ENCODE measurements around the gene HIVEP2. TPM values are rescaled to one million over a fixed set of nuclear protein-coding genes. Genes with fewer than 3 reads are reported as not detected.

Gene HIVEP2
- total and polyA plus RNA-seq, 2 donors (not counting 3 experiments of a cell fraction or from before 2014, with no cell fraction given) = 1.3 to 4.7 TPM

- Histone ChIP-seq H3K9me1 (replicated peaks; ENCODE audit: control insufficient read depth, extremely low read depth, insufficient read depth, low read length) (no peaks in the 10 kb centered on the region), H3K9me3 (replicated peaks; ENCODE audit: control insufficient read depth, insufficient read depth, low read length) (no peaks in the 10 kb centered on the region), H3K4me1 (ENCODE audit: control insufficient read depth, extremely low read depth, insufficient read depth, low read length) (no peaks in the 10 kb centered on the region), H2AFZ (ENCODE audit: low read depth, low read length) (no peak overlapping the region), H3K9ac (replicated peaks; ENCODE audit: extremely low read depth, insufficient read depth, low read length) (no peak overlapping the region), H3K4me3 (replicated peaks in 1 of 3; ENCODE audit: insufficient read depth in 1 of 3, low read depth in 1 of 3, low read length in 3 of 3) (no peak overlapping the region), H3K36me3 (ENCODE audit: control insufficient read depth in 2 of 2, extremely low read depth in 1 of 2, insufficient read depth in 2 of 2, low read length in 2 of 2) (no peaks in the 10 kb centered on the region), H3K4me2 (ENCODE audit: insufficient read depth, low read length) (no peak overlapping the region), H4K20me1 (replicated peaks; ENCODE audit: control insufficient read depth, extremely low read depth, insufficient read depth, low read length) (no peaks in the 10 kb centered on the region), H3K27me3 (ENCODE audit: control insufficient read depth in 2 of 2, insufficient read depth in 2 of 2, low read length in 2 of 2) (no peaks in the 10 kb centered on the region), H3K79me2 (ENCODE audit: control insufficient read depth, insufficient read depth, low read length) (no peaks in the 10 kb centered on the region), H3K27ac (ENCODE audit: insufficient read depth, low read depth, low read length) (no peak overlapping the region)
- ChIA-PET POLR2A (no interaction called here), CTCF (no interaction called here)
- intact Hi-C loops (cut with micrococcal nuclease) (no loop called here), dilution Hi-C loops (cut with MboI; ENCODE audit: extremely low pct_ligation_motif_present, low sequenced_read_pairs) (no loop called here)
- FAIRE-seq (no peak), DNase-seq (ENCODE audit: low read depth, low spot score) (no peak)
- BruUV-seq (replicated peaks) = no TSS peak
- no peak for TF ChIP-seq JUN (IDR thresholded peaks at IDR 0.05; ENCODE audit: borderline replicate concordance, insufficient read depth, insufficient read length, low read depth)
These were observed 23.6 kb upstream of the HIVEP2 start for GRCh38 chr6:142968601-142969000.

- Histone ChIP-seq H3K9ac (replicated peaks; ENCODE audit: extremely low read depth, insufficient read depth, low read length) (no peak overlapping the region), H3K79me2 (ENCODE audit: control insufficient read depth, insufficient read depth, low read length) (no peaks in the 10 kb centered on the region), H3K9me3 (replicated peaks; ENCODE audit: control insufficient read depth, insufficient read depth, low read length) (no peaks in the 10 kb centered on the region), H3K27me3 (ENCODE audit: control insufficient read depth in 2 of 2, insufficient read depth in 2 of 2, low read length in 2 of 2) (no peaks in the 10 kb centered on the region), H3K9me1 (replicated peaks; ENCODE audit: control insufficient read depth, extremely low read depth, insufficient read depth, low read length) (no peaks in the 10 kb centered on the region), H3K4me3 (replicated peaks in 1 of 3; ENCODE audit: insufficient read depth in 1 of 3, low read depth in 1 of 3, low read length in 3 of 3) (no peak overlapping the region), H3K4me2 (ENCODE audit: insufficient read depth, low read length) (no peak overlapping the region), H4K20me1 (replicated peaks; ENCODE audit: control insufficient read depth, extremely low read depth, insufficient read depth, low read length) (no peaks in the 10 kb centered on the region), H2AFZ (ENCODE audit: low read depth, low read length) (no peak overlapping the region), H3K36me3 (ENCODE audit: control insufficient read depth in 2 of 2, extremely low read depth in 1 of 2, insufficient read depth in 2 of 2, low read length in 2 of 2) (no peaks in the 10 kb centered on the region), H3K4me1 (ENCODE audit: control insufficient read depth, extremely low read depth, insufficient read depth, low read length) (no peaks in the 10 kb centered on the region), H3K27ac (ENCODE audit: insufficient read depth, low read depth, low read length) (no peak overlapping the region)
- CTCF ChIA-PET = interaction anchor here (1.5 kb wide), 1 partner anchor 10 kb away, joined by 4 read pairs; no protein-coding TSS in a partner anchor
- DNase-seq (ENCODE audit: low read depth, low spot score) (no peak), FAIRE-seq (no peak)
- intact Hi-C loops (cut with micrococcal nuclease) (no loop called here), dilution Hi-C loops (cut with MboI; ENCODE audit: extremely low pct_ligation_motif_present, low sequenced_read_pairs) (no loop called here)
- TF ChIP-seq EZH2 (IDR thresholded peaks at IDR 0.05; ENCODE audit: borderline replicate concordance, low read depth, low read length, severe bottlenecking) = no peak
- TF ChIP-seq MYC (IDR thresholded peaks at IDR 0.05; ENCODE audit: low read depth, low read length) = no peak
- TF ChIP-seq CTCF (IDR thresholded peaks at IDR 0.05; ENCODE audit: extremely low read depth in 1 of 2, insufficient read depth in 1 of 2, low read depth in 1 of 2, low read length in 2 of 2) = no peak
- no peak for TF ChIP-seq FOS (IDR thresholded peaks at IDR 0.05; ENCODE audit: borderline replicate concordance, insufficient read depth, low read length)
- BruUV-seq (replicated peaks) = no TSS peak
- POLR2A ChIA-PET = no interaction called here
These were observed 21.3 kb upstream of the HIVEP2 start for GRCh38 chr6:142966294-142966693.
